Hematopoietic multipotent progenitor cell treated with erythropoietin and hydrocortisone succinate and interleukin-3 and kit ligand, for 15 days (in vitro differentiated cells): Measurements from ENCODE around the gene SENP6.
"Not testable (repeated sequence)": the region's sequence is repeated elsewhere in the genome, so short reads cannot be mapped to it uniquely, and the experiment has no call there.

ENCODE experiments used
- DNase-seq: peaks from one replicate; pipeline ENCODE4 v3.0.0-alpha.2; 2015; ENCODE audit warnings: low spot score

The SENP6 gene

DNA sequence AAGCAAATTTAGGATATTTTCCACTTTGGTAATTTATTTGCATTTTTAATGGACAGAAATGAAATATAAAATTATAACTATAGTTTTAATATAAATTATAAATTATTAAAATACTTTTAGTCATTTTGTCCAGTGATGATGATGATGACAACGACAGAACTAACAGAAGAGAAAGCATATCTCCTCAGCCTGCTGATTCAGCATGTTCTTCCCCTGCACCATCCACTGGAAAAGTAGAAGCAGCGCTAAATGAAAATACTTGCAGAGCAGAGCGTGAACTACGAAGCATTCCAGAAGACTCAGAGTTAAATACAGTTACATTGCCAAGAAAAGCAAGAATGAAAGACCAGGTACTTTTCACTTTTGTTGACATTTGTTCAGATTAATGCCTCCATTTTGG is 64.9 kb downstream of the SENP6 start:
- no peak for DNase-seq

DNA sequence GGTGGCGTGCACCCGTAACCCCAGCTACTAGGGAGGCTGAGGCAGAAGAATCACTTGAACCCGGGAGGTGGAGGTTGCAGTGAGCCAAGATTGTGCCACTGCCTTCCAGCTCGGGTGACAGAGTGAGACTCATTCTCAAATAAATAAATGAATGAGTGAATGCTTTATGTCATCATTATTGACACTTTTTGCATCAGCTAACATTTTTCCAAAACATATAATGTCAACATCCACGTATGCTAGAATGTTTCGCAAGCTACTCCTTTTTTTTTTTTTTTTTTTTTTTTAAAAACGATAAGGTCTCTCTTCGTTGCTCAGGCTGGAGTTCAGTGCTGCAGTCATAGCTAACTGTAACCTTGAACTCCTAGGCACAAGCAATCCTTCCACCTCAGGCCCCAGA is 72.2 kb downstream of the SENP6 start:
- DNase-seq = no peak

DNA sequence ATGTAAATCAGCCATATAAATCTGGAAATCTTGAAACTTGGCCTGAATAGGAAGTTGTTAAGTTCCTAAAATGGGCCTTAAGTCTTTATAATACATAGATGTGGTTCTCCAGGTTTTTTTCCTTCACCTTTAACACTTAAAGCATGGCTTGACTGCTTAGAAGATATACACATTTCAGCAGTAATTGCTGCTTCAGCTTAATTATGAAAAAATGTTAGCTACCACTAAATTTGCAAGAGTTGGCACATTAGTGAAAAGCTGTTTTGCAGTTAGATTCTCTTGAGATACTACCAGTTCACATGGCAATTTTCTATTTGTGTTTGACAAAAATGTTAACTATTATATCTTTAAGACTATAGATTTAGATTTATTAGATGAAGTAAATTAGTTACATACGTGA is 74.7 kb downstream of the SENP6 start:
- DNase-seq = no peak

DNA sequence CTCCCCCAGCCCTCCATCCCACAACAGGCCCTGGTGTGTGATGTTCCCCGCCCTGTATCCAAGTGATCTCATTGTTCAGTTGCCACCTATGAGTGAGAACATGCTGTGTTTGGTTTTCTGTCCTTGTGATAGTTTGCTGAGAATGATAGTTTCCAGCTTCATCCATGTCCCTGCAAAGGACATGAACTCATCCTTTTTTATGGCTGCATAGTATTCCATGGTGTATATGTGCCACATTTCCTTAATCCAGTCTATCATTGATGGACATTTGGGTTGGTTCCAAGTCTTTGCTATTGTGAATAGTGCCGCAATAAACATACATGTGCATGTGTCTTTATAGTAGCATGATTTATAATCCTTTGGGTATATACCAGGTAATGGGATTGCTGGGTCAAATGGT is 80.9 kb downstream of the SENP6 start:
- DNase-seq = not testable (repeated sequence)

DNA sequence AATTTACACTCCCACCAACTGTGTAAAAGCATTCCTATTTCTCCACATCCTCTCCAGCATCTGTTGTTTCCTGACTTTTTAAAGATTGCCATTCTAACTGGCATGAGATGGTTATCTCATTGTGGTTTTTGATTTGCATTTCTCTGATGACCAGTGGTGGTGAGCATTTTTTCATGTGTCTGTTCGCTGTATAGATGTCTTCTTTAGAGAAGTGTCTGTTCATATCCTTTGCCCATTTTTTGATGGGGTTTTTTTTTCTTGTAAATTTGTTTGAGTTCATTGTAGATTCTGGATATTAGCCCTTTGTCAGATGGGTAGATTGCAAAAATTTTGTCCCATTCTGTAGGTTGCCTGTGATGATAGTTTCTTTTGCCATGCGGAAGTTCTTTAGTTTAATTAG is 81.3 kb downstream of the SENP6 start:
- not testable (repeated sequence) for DNase-seq

DNA sequence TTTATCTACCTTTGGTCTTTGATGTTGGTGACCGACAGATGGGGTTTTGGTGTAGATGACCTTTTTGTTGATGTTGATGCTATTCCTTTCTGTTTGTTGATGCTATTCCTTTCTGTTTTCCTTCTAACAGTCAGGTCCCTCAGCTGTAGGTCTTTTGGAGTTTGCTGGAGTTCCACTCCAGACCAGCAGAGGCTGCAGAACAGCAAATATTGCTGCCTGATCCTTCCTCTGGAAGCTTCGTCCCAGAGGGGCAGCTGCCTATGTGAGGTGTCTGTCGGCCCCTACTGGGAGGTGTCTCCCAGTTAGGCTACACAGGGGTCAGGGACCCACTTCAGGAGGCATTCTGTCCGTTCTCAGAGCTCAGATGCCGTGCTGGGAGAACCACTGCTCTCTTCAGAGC is 85.9 kb downstream of the SENP6 start:
- not testable (repeated sequence) for DNase-seq

DNA sequence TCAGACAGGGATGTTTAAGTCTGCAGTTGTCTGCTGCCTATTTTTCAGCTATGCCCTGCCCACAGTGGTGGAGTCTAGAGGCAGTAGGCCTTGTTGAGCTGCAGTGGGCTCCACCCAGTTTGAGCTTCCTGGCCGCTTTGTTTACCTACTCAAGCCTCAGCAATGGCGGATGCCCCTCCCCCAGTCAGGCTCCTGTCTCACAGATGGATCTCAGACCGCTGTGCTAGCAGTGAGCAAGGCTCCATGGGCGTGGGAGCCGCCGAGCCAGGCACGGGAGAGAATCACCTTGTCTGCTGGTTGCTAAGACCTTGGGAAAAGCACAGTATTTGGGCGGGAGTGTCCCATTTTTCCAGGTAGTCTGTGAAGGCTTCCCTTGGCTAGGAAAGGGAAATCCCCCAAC is 86.3 kb downstream of the SENP6 start:
- not testable (repeated sequence) for DNase-seq

DNA sequence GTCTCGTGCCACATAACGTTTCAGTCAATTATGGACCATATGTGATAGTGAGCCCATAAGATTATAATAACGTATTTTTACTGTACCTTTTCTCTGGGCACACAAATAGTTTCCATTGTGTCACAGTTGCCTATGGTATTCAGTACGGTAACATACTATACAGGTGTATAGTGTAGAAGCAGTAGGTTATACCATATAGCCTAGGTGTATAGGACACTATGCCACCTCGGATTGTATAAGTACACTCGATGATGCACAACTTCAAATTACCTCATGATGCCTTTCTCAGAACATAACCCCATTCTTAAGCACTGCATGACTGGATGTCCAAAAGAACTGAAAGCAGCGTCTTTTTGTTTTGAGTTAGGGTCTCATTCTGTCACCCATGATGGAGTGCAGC is 87.9 kb downstream of the SENP6 start:
- no peak for DNase-seq

DNA sequence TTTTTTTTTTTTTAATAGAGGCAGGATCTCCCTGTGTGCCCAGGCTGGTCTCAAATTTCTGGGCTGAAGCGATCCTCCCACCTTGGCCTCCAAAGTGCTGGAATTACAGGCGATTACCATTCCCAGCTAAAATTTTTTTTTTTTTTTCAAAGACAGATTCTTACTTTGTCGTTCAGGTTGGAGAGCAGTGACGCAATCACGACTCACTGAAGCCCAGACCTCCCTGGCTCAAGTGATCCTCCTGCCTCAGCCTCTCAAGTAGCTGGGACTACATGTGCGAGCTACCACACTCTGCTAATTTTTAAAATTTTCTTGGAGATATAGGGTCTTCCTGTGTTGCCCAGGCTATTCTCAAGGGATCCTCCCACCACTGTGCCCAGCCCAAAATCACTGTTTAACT is 89.3 kb downstream of the SENP6 start:
- DNase-seq = no peak

DNA sequence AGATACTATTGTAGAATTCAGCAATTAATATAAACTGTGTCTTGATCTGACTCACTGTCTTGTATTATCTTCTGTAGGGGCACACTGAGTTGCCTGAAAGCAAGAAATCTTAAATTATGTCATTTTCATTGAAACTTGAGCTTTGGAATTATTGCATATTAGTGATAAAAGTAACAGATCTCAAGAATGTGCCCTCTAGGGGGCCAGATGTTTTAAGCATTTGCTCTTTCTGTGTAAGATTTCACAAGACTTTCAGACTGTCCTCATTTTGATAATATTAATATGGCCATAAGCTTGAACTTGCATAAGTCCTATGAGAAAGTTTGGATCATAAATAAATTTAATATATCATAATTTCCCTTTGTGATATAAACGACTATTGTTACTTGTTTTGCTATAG is 91.9 kb downstream of the SENP6 start:
- no peak for DNase-seq

DNA sequence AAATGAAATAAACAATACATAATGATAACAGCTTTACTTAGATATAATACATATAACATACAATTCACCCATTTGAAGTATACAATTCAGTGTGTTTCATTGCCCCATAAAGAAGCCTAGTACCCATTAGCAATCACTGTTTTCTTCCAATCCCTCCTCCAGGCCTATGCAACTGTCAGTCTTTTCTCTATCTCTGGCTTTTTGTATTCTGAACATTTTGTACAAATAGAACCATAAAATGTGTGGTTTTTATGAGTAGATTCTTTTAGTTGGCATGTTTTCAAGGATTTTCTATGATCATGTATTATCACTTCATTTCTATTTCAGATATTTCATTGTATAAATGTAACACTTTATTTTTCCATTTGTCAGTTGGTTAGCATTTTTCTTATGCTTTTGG is 92.7 kb downstream of the SENP6 start:
- DNase-seq = no peak

DNA sequence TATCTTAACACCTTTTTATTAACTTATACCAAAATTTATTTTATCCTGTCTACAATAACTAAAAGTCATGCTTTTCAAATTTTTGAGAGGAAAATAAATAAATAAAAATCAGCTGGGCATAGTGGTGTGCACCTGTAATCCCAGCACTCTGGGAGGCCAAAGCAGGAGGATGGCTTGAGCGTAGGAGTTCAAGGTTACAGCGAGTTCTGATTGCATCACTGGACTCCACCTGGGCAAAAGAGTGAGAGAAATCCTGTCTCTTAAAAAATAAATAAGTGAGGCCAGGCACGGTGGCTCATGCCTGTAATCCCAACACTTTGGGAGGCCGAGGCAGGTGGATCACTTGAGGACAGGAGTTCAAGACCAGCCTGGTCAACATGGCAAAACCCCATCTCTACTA is 106.7 kb downstream of the SENP6 start:
- not testable (repeated sequence) for DNase-seq

DNA sequence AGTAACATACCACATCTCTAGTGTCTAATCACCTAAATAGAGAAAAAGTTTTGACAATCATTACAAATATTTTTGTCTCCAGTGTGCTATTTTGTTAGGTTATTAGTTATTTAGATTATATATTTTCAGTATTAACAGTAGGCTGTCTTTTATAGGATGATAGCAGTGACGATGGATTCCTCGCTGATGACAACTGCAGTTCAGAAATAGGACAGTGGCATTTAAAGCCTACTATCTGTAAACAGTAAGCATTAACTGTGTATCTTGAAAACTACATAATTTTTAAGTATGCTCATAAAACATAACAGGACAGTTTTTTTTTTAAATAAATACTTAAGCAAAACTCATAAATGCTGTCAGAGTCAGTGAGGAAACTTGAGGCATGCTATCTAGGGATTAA is 109.5 kb downstream of the SENP6 start:
- no peak for DNase-seq

DNA sequence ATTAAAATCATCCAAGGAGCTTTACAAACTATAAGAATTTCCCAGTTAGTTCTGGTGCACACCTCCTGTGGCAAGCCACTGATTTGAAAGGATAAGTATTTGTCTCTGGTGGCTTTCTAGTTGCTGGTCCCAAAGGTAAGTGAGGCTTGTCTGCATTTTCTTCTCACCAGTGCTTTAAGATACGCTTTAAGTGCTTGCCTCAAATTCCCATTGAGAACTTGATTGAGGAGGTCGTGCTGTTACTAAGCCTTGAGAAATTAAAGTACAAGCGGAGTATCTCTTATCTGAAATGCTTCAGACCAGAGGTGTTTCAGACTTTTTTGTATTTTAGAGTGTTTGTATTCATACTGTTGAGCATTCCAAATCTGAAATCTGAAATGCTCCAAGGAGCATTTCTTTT is 117.5 kb downstream of the SENP6 start:
- DNase-seq = no peak

DNA sequence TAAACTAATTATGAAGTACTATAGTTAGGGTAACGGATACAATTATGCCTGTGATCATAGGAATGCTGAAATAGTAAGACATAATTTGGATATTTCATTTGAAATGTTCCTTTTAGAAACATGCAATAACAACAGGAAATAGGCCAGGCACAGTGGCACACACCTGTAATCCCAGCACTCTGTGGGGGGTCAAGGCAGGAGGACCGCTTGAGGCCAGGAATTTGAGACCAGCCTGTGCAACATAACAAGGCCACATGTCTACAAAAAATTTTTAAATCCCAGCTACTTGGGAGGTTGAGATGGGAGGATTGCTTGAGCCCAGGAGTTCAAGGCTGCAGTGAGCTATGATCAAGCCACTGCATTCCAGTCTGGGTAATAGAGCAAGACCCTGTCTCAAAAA is 121.7 kb downstream of the SENP6 start:
- DNase-seq = no peak

DNA sequence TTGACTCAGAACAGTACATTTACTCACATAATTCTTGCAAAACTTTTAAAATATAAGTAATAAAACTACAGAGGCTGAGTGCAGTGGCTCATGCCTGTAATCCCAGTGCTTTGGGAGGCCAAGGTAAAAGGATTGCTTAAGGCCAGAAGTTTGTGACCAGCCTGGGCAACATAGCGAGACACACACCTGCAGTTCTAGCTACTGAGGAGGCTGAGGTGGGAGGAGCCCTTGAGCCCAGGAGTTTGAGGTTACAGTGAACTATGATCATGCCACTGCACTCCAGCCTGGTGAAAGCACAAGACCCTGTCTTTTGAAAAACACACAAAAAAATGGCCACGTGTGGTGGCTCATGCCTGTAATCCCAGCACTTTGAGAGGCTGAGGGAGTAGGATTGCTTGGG is 125.5 kb downstream of the SENP6 start:
- no peak for DNase-seq

DNA sequence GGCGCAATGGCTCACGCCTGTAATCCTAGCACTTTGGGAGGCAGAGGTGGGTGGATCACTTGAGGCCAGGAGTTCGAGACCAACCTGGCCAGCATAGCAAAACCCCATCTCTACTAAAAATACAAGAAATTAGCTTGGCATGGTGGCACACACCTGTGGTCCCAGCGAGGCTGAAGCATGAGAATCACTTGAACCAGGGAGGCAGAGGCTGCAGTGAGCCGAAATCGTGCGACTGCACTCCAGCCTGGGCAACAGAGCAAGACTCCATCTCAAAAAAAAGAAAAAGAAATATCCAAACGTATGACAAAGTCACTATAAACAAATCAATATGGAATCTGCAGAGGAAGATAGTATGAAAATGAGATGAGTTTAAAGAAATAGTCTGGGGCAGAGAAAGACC is 129.3 kb downstream of the SENP6 start:
- DNase-seq = not testable (repeated sequence)

DNA sequence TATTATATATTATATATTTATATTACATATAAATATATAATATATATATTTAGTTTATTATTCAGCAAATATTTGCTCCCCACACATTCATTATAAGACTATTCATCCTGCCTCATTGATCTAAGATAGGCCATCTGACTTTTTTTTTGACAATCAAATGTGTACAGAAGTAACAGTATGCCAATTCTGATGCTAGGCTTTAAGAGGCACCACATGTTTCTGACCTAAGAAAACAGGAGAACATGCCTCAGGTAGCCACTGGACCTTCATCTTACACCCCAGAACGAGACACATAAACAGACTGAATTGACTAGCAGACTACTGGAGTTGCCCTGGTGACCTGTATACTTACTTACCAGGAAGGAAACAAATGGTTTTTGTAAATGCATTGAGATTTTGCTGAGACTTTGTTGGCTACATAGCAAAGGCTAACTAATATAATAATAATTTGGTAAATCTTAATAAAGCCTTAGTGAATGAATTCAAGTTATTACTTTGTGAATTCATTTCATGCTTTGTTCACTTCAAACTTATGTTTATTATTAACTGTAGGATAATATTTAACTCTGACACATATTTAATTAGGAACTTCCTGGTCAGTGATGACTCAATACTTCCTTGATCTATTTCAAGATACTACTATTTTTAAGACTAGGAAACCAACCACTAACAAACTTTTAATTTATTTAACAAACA is 134.0 kb downstream of the SENP6 start:
- no peak for DNase-seq

DNA sequence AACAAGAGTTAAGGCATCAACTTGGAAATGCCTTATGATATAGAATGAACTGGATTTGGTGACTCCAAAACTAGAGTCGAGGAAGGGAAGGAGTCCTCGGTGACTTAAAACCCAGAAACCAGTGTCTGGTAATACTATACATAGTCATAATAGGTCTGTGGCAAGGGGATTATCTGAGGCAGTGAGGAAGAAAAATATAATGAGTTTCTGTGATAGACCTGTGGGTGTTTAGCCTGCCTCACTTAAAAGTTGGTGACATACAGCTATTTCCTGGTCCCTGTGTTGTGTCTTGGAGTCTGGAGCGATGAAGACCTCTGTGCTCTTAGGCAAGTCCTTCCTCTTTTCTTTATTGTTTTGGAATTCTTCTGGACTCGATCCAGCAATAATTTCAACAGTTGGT is 142.3 kb downstream of the SENP6 start:
- no peak for DNase-seq

DNA sequence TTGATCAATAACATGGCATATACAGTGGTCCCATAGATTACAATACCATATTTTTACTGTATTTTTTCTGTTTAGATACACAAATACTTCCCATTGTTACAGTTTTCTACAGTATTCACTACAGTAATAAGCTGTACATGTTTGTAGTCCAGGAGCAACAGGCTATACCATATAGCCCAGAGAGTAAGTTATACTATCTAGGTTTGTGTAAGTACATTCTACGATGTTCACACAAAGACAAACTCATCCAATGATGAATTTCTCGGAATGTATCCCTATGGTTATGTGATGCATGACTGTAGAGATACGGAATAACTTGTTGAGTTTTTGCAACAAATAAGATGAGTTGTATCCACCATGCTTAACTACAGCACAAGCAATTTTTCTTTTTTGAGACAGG is 143.7 kb downstream of the SENP6 start:
- DNase-seq = no peak

DNA sequence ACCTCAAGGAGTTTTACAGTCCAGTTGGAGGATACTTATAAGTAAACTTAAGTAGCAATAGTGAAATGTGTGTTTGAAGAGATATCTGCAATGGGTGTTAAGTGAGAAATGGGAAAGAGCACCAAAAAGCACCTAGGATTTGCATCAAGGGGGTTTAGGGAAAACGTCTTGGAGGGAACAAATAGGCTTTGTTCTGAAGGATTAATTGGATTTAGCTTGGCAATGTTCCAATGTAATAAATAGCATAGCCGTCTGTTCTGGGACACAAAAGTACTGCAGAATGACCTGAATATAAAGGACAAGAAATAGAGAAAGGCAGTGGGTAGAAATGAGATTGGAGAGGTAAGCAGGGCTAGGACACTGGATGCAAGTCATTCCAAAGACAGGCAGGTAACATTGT is 144.5 kb downstream of the SENP6 start:
- no peak for DNase-seq

DNA sequence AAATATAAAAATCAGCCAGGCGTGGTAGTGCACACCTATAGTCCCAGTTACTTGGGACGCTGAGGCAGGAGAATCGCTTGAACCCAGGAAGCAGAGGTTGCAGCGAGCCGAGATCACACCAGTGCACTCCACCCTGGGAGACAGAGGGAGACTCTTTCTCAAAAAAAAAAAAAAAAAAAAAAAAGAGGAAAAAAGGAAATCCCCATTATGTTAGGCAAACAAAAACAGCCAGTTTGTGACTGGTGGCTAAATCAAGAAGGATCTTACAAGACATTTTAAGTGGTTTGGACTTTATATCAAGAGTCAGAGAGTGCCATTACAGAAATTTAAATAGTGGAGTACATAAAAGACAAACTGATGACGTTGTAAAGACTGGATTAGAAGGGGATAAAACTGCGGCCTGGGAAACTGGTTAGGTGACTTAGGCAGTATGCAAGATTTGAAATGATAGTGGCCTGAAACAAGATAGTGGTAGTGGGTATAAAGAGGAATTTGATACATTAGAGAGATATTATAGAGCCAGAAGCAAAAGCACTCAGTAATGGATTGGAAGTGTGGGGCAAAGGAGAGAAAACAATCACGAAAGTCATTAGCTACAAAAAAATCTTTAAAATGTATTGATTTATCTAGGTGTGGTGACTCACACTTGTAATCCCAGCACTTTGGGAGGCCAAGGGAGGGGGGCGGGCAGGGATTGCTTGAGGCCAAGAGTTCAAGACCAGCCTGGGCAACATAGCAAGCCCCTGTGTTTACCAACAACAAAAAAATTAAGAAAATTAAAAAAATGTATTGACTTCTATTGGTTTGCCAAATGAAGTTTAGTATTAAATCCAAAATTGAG is 145.7 kb downstream of the SENP6 start:
- DNase-seq = no peak

DNA sequence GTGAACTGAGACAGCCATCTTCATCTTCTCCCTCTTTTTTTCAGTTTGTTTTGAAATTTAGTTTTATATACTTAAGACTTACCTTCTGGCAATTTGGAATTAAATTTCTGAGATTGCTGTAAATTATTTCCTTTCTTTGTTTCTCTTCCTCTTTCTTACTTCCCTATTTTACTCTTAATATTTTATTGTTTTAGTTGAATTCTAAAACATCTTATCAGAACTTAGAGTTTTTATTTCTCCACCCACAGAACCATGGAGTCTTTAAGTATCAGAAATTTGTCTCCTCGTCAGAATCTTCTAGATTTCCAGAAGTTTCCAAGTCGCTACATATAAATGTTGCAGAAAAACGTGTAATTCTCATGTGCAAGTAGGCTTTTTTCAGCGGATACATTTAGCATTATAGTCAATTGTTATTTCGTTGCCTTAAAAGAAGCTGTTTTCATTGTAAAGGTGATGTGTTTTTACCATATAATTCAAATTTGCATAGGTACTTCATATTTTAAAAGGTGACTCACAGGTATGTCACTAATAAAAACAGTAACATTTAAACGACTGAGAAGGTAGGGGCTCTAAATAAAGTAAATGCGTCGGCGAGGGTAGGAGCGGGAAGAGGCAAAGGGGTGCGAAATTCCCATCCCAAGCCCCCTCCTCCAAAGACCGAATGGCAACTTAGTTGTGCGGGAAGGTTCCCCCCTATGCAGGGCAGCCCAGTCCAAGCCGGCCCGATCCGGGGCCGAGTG is 146.5 kb downstream of the SENP6 start:
- DNase-seq = no peak
